ACC112 (cell line): ENCODE results near the gene RNF152.

Experiments used
- H2AFZ ChIP-seq: fragments of 200-600 bp; sonication (generic); one replicate; pipeline ENCODE4 v1.6.0; 2017; ENCODE audit warnings: antibody characterized with exemption, low read length; ENCODE audit not compliant: unreplicated experiment
- H3K27ac ChIP-seq: fragments of 200-600 bp; sonication (generic); 2 replicates; pipeline ENCODE4 v1.5.1; 2014; ENCODE audit warnings: low read depth, mild to moderate bottlenecking, antibody characterized with exemption, low read length, moderate library complexity
- H3K27me3 ChIP-seq: fragments of 200-600 bp; sonication (generic); 2 replicates; pipeline ENCODE4 v1.6.1; 2014; ENCODE audit warnings: mild to moderate bottlenecking, antibody characterized with exemption, low read length, moderate library complexity, mixed read lengths; ENCODE audit not compliant: insufficient read depth
- H3K36me3 ChIP-seq: fragments of 200-600 bp; sonication (generic); 2 replicates; pipeline ENCODE4 v1.6.1; 2016; ENCODE audit warnings: mild to moderate bottlenecking, antibody characterized with exemption, low read length, moderate library complexity, mixed read lengths; ENCODE audit not compliant: insufficient read depth
- H3K4me1 ChIP-seq: fragments of 200-600 bp; sonication (generic); one replicate; pipeline ENCODE4 v1.6.1; 2016; ENCODE audit warnings: low read length, mixed read lengths; ENCODE audit not compliant: insufficient read depth, unreplicated experiment, control insufficient read depth
- H3K4me3 ChIP-seq: fragments of 200-600 bp; sonication (generic); 2 replicates; pipeline ENCODE4 v1.5.1; 2014; ENCODE audit warnings: mild to moderate bottlenecking, low read depth, low read length
- H3K79me2 ChIP-seq: fragments of 200-600 bp; sonication (generic); one replicate; pipeline ENCODE4 v1.6.0; 2016; ENCODE audit warnings: low read length; ENCODE audit not compliant: control insufficient read depth, unreplicated experiment, insufficient read depth

Gene RNF152

GRCh38 chr18:61876899-61877298, 15.9 kb downstream of the RNF152 start:
- Histone ChIP-seq H3K79me2 (peaks cover 4% of the 10 kb centered on the region), H3K4me1 (no peaks in the 10 kb centered on the region), H3K27ac (no peak overlapping the region), H2AFZ (no peak overlapping the region), H3K4me3 (no peak overlapping the region), H3K27me3 (no peaks in the 10 kb centered on the region), H3K36me3 (peaks cover 3% of the 10 kb centered on the region; the same call in 1 of the 2 replicates)

GRCh38 chr18:61870151-61870550, 22.7 kb downstream of the RNF152 start:
- Histone ChIP-seq H3K36me3 (no peaks in the 10 kb centered on the region), H3K27me3 (no peaks in the 10 kb centered on the region), H3K4me1 (peaks cover 5% of the 10 kb centered on the region), H3K27ac (no peak overlapping the region), H2AFZ (no peak overlapping the region), H3K4me3 (no peak overlapping the region), H3K79me2 (no peaks in the 10 kb centered on the region)

- Histone ChIP-seq H3K4me1 (peaks cover 5% of the 10 kb centered on the region), H3K27me3 (no peaks in the 10 kb centered on the region), H3K79me2 (no peaks in the 10 kb centered on the region), H2AFZ (no peak overlapping the region), H3K36me3 (no peaks in the 10 kb centered on the region), H3K27ac (no peak overlapping the region), H3K4me3 (no peak overlapping the region)
Measured at GRCh38 chr18:61869636-61870035, 23.2 kb downstream of the RNF152 start.

- H3K79me2 ChIP-seq: peaks cover 2% of the 10 kb centered on the region
- no peak overlapping the region for H3K27ac ChIP-seq
- H2AFZ ChIP-seq: no peak overlapping the region
- no peak overlapping the region for H3K4me3 ChIP-seq
- no peaks in the 10 kb centered on the region for H3K36me3 ChIP-seq
- H3K27me3 ChIP-seq: no peaks in the 10 kb centered on the region
- H3K4me1 ChIP-seq: peaks cover 5% of the 10 kb centered on the region
Measured at GRCh38 chr18:61865466-61866175, 27.2 kb downstream of the RNF152 start.

GRCh38 chr18:61861372-61861771, 31.4 kb downstream of the RNF152 start:
- H3K27ac ChIP-seq: no peak overlapping the region
- peaks cover 5% of the 10 kb centered on the region for H3K4me1 ChIP-seq
- H3K36me3 ChIP-seq: no peaks in the 10 kb centered on the region
- no peak overlapping the region for H2AFZ ChIP-seq
- no peak overlapping the region for H3K4me3 ChIP-seq
- H3K79me2 ChIP-seq: peaks cover 2% of the 10 kb centered on the region
- no peaks in the 10 kb centered on the region for H3K27me3 ChIP-seq

GRCh38 chr18:61860302-61860701, 32.5 kb downstream of the RNF152 start:
- no peak overlapping the region for H3K27ac ChIP-seq
- no peaks in the 10 kb centered on the region for H3K36me3 ChIP-seq
- H3K27me3 ChIP-seq: no peaks in the 10 kb centered on the region
- H3K79me2 ChIP-seq: peaks cover 2% of the 10 kb centered on the region
- no peak overlapping the region for H2AFZ ChIP-seq
- peaks cover under 1% of the 10 kb centered on the region for H3K4me1 ChIP-seq
- H3K4me3 ChIP-seq: no peak overlapping the region

GRCh38 chr18:61859113-61859512, 33.7 kb downstream of the RNF152 start:
- no peak overlapping the region for H3K4me3 ChIP-seq
- H3K27me3 ChIP-seq: no peaks in the 10 kb centered on the region
- H3K4me1 ChIP-seq: no peaks in the 10 kb centered on the region
- no peak overlapping the region for H2AFZ ChIP-seq
- H3K36me3 ChIP-seq: no peaks in the 10 kb centered on the region
- H3K27ac ChIP-seq: no peak overlapping the region
- peaks cover 2% of the 10 kb centered on the region for H3K79me2 ChIP-seq

- Histone ChIP-seq H3K4me3 (no peak overlapping the region), H3K36me3 (no peaks in the 10 kb centered on the region), H2AFZ (no peak overlapping the region), H3K4me1 (peaks cover 12% of the 10 kb centered on the region), H3K27me3 (no peaks in the 10 kb centered on the region), H3K79me2 (no peaks in the 10 kb centered on the region), H3K27ac (no peak overlapping the region)
Measured at GRCh38 chr18:61856678-61857077, 36.1 kb downstream of the RNF152 start.

- no peaks in the 10 kb centered on the region for H3K36me3 ChIP-seq
- H2AFZ ChIP-seq: no peak overlapping the region
- no peaks in the 10 kb centered on the region for H3K79me2 ChIP-seq
- H3K4me3 ChIP-seq: no peak overlapping the region
- H3K27me3 ChIP-seq: no peaks in the 10 kb centered on the region
- H3K27ac ChIP-seq: no peak overlapping the region
- peaks cover 18% of the 10 kb centered on the region for H3K4me1 ChIP-seq
Measured at GRCh38 chr18:61855449-61856378, 37.1 kb downstream of the RNF152 start.

- no peaks in the 10 kb centered on the region for H3K36me3 ChIP-seq
- H3K27ac ChIP-seq: no peak overlapping the region
- no peaks in the 10 kb centered on the region for H3K27me3 ChIP-seq
- H3K4me3 ChIP-seq: no peak overlapping the region
- no peaks in the 10 kb centered on the region for H3K79me2 ChIP-seq
- peaks cover 18% of the 10 kb centered on the region for H3K4me1 ChIP-seq
- no peak overlapping the region for H2AFZ ChIP-seq
Measured at GRCh38 chr18:61854578-61855448, 38.0 kb downstream of the RNF152 start.
